Measurements from ENCODE around the gene SHOC2. TPM values are rescaled to one million over a fixed set of nuclear protein-coding genes. Genes with fewer than 3 reads are reported as not detected.

SHOC2 gene
- polyA plus RNA-seq, 1 donor from 2014 or later: 46.0 TPM

DNA sequence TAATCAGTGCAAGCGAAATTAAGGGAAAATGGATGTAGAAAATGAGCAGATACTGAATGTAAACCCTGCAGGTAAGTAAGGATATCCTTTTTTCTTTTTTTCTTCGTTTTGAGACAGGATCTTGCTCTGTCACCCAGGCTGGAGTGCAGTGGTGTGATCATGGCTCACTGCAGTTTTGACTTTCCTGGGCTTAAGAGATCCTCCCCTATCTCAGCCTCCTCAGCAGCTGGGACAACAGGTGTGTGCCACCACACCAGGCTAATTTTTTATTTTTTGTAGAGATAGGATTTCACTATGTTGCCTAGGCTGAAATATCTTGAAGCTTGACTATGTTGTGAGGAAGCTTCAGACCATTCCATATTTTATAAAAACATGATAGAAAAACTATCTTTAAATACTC, 43.4 kb upstream of the SHOC2 start:
- Histone ChIP-seq H3K79me2 (replicated peaks; ENCODE audit: insufficient read depth, low read length) (peaks cover 50% of the 10 kb centered on the region), H3K9ac (ENCODE audit: low read length) (no peak overlapping the region), H3K9me3 (ENCODE audit: low read length) (no peaks in the 10 kb centered on the region), H3K9me2 (ENCODE audit: insufficient read depth, low read length) (no peaks in the 10 kb centered on the region), H3F3A (ENCODE audit: insufficient read depth, low read length, poor library complexity, severe bottlenecking) (no peaks in the 10 kb centered on the region), H3K4me2 (ENCODE audit: low read length) (no peak overlapping the region), H3K27ac (ENCODE audit: low read length) (no peak overlapping the region), H2AFZ (ENCODE audit: low read depth, low read length) (no peak overlapping the region), H3K36me3 (ENCODE audit: insufficient read depth, low read length) (no peaks in the 10 kb centered on the region), H4K20me1 (ENCODE audit: insufficient read depth) (no peaks in the 10 kb centered on the region), H3K4me3 (ENCODE audit: low read length) (no peak overlapping the region), H3K27me3 (ENCODE audit: insufficient read depth, low read depth, low read length) (no peaks in the 10 kb centered on the region)
- TF ChIP-seq, protein P1, sequence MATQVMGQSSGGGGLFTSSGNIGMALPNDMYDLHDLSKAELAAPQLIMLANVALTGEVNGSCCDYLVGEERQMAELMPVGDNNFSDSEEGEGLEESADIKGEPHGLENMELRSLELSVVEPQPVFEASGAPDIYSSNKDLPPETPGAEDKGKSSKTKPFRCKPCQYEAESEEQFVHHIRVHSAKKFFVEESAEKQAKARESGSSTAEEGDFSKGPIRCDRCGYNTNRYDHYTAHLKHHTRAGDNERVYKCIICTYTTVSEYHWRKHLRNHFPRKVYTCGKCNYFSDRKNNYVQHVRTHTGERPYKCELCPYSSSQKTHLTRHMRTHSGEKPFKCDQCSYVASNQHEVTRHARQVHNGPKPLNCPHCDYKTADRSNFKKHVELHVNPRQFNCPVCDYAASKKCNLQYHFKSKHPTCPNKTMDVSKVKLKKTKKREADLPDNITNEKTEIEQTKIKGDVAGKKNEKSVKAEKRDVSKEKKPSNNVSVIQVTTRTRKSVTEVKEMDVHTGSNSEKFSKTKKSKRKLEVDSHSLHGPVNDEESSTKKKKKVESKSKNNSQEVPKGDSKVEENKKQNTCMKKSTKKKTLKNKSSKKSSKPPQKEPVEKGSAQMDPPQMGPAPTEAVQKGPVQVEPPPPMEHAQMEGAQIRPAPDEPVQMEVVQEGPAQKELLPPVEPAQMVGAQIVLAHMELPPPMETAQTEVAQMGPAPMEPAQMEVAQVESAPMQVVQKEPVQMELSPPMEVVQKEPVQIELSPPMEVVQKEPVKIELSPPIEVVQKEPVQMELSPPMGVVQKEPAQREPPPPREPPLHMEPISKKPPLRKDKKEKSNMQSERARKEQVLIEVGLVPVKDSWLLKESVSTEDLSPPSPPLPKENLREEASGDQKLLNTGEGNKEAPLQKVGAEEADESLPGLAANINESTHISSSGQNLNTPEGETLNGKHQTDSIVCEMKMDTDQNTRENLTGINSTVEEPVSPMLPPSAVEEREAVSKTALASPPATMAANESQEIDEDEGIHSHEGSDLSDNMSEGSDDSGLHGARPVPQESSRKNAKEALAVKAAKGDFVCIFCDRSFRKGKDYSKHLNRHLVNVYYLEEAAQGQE (IDR thresholded peaks at IDR 0.05; ENCODE audit: borderline replicate concordance): no peak
- TF ChIP-seq RAD21 (conservative IDR thresholded peaks at IDR 0.05) (no peak), EZH2 (IDR thresholded peaks at IDR 0.05; ENCODE audit: borderline replicate concordance, insufficient read depth, low read length, poor library complexity, severe bottlenecking) (no peak), POLR2AphosphoS5 (IDR thresholded peaks at IDR 0.05) (no peak), SMC3 (conservative IDR thresholded peaks at IDR 0.05; ENCODE audit: poor library complexity) (no peak), EP300 (conservative IDR thresholded peaks at IDR 0.05; ENCODE audit: poor library complexity, severe bottlenecking) (no peak), MXI1 (conservative IDR thresholded peaks at IDR 0.05; ENCODE audit: poor library complexity, severe bottlenecking) (no peak), TAF1 (IDR thresholded peaks at IDR 0.05; ENCODE audit: low read depth) (no peak)
- TF ChIP-seq, protein P2, sequence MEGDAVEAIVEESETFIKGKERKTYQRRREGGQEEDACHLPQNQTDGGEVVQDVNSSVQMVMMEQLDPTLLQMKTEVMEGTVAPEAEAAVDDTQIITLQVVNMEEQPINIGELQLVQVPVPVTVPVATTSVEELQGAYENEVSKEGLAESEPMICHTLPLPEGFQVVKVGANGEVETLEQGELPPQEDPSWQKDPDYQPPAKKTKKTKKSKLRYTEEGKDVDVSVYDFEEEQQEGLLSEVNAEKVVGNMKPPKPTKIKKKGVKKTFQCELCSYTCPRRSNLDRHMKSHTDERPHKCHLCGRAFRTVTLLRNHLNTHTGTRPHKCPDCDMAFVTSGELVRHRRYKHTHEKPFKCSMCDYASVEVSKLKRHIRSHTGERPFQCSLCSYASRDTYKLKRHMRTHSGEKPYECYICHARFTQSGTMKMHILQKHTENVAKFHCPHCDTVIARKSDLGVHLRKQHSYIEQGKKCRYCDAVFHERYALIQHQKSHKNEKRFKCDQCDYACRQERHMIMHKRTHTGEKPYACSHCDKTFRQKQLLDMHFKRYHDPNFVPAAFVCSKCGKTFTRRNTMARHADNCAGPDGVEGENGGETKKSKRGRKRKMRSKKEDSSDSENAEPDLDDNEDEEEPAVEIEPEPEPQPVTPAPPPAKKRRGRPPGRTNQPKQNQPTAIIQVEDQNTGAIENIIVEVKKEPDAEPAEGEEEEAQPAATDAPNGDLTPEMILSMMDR (IDR thresholded peaks at IDR 0.05; ENCODE audit: poor library complexity, severe bottlenecking): no peak

DNA sequence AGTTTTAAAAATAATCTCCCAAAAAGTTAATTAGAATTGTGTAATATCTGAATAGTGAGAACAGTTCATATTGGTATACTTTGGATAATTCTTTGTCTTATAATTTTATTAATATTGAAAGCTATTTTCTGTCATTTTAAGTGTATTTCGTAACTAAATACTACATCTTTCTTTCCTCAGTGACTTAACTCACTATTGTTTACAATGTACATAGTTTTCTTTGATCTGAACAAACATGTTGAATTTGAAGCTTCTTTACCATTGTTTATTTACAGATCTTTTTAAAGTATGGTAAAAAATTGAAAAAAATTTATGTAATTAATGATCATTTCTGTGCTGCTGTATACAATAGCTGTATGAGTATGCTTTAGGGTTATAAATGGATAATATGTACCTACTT, 42.6 kb upstream of the SHOC2 start:
- H3F3A ChIP-seq (ENCODE audit: insufficient read depth, low read length, poor library complexity, severe bottlenecking): no peaks in the 10 kb centered on the region
- H3K79me2 ChIP-seq (replicated peaks; ENCODE audit: insufficient read depth, low read length): peaks cover 50% of the 10 kb centered on the region
- no peaks in the 10 kb centered on the region for H3K27me3 ChIP-seq (ENCODE audit: insufficient read depth, low read depth, low read length)
- no peak for TF ChIP-seq RAD21 (conservative IDR thresholded peaks at IDR 0.05)
- no peak for TF ChIP-seq EP300 (conservative IDR thresholded peaks at IDR 0.05; ENCODE audit: poor library complexity, severe bottlenecking)
- TF ChIP-seq SMC3 (conservative IDR thresholded peaks at IDR 0.05; ENCODE audit: poor library complexity): no peak
- TF ChIP-seq, protein P1 (IDR thresholded peaks at IDR 0.05; ENCODE audit: borderline replicate concordance): no peak
- TF ChIP-seq, protein P2 (IDR thresholded peaks at IDR 0.05; ENCODE audit: poor library complexity, severe bottlenecking): no peak
- no peak for TF ChIP-seq TAF1 (IDR thresholded peaks at IDR 0.05; ENCODE audit: low read depth)
- TF ChIP-seq MXI1 (conservative IDR thresholded peaks at IDR 0.05; ENCODE audit: poor library complexity, severe bottlenecking): no peak
- TF ChIP-seq EZH2 (IDR thresholded peaks at IDR 0.05; ENCODE audit: borderline replicate concordance, insufficient read depth, low read length, poor library complexity, severe bottlenecking): no peak
- no peak for TF ChIP-seq POLR2AphosphoS5 (IDR thresholded peaks at IDR 0.05)
- no peak overlapping the region for H3K4me2 ChIP-seq (ENCODE audit: low read length)
- H2AFZ ChIP-seq (ENCODE audit: low read depth, low read length): no peak overlapping the region
- H3K9ac ChIP-seq (ENCODE audit: low read length): no peak overlapping the region
- H3K4me3 ChIP-seq (ENCODE audit: low read length): no peak overlapping the region
- no peaks in the 10 kb centered on the region for H3K36me3 ChIP-seq (ENCODE audit: insufficient read depth, low read length)
- H3K9me2 ChIP-seq (ENCODE audit: insufficient read depth, low read length): no peaks in the 10 kb centered on the region
- H3K9me3 ChIP-seq (ENCODE audit: low read length): no peaks in the 10 kb centered on the region
- no peaks in the 10 kb centered on the region for H4K20me1 ChIP-seq (ENCODE audit: insufficient read depth)
- H3K27ac ChIP-seq (ENCODE audit: low read length): no peak overlapping the region
